Right lobe of liver (tissue), 6 donors: Measurements from ENCODE around the gene SUMF2. TPM values are rescaled to one million over a fixed set of nuclear protein-coding genes. Genes with fewer than 3 reads are reported as not detected.

Experiments used
- ATAC-seq, 4 donors: fragments of 200-7000 bp; cut with Tn5 transposase; one replicate each; pipeline ENCODE4 v1.9.1; 2020; ENCODE audit warnings: mild to moderate bottlenecking in 4 of 4, moderate library complexity in 4 of 4
- DNase-seq, 3 donors: peaks; one replicate each; pipeline ENCODE4 v3.0.0-alpha.2; 2020
- H3K27ac ChIP-seq, 3 donors: fragments of 200-600 bp; one replicate each; pipeline ENCODE4 v1.8.0; 2022
- H3K27me3 ChIP-seq, 2 donors: fragments of 200-600 bp; one replicate each; pipeline ENCODE4 v1.8.0; 2022
- H3K36me3 ChIP-seq, 4 donors: fragments of 200-600 bp; sonication (generic) in 1 of 4; one replicate each; pipeline versions ENCODE4 v1.5.1 to v1.8.0; 2017 to 2022; ENCODE audit warnings: control low read depth in 1 of 4
- H3K4me1 ChIP-seq, 4 donors: fragments of 200-600 bp; sonication (generic) in 1 of 4; one replicate each; pipeline versions ENCODE4 v1.5.1 to v1.8.0; 2017 to 2022; ENCODE audit warnings: control low read depth in 1 of 4
- H3K4me3 ChIP-seq, 3 donors: fragments of 200-600 bp; one replicate each; pipeline ENCODE4 v1.8.0; 2022
- H3K9me3 ChIP-seq, 4 donors: fragments of 200-600 bp; sonication (generic) in 1 of 4; one replicate each; pipeline versions ENCODE4 v1.5.1 to v1.8.0; 2017 to 2022; ENCODE audit warnings: control low read depth in 1 of 4
- POLR2A ChIP-seq: fragments of 450-650 bp; IDR thresholded peaks from one replicate; pipeline ENCODE4 v1.6.1; 2017; ENCODE audit warnings: antibody characterized with exemption, mild to moderate bottlenecking
- WGBS: methylation state at CpG from one replicate; pipeline ENCODE4 v1.1.6; 2018; ENCODE audit warnings: low coverage, low lambda C conversion rate; ENCODE audit not compliant: insufficient coverage; ENCODE audit errors: missing lambda C conversion rate; 5-methylcytosine and 5-hydroxymethylcytosine counted together
- intact Hi-C, 2 donors: fragments of 100-400 bp; cut with DNase I; formaldehyde crosslinking; loops; one replicate each; pipeline versions ENCODE4 v1.11.2 to v1.14.1; 2022
- small RNA-seq, 2 experiments: library from RNA; depleted of rRNA; stranded (forward); fragments of <200 nt; gene quantifications; one replicate each; pipeline ENCODE3, GENCODE V24; 2016
- total RNA-seq, 6 experiments: library from RNA; depleted of rRNA in 2 of 6; stranded (reverse); fragments of >200 nt in 2 of 6; fragmentation: NEBNext Ultra II Directional in 3 of 6; extraction: Animal tissue kit (Norgen Biotek cat#: 25700) in 3 of 6; gene quantifications; one replicate each; pipeline versions ENCODE4 v1.1.0 to v1.2.4, GENCODE V29; 2016 to 2023
- TF ChIP-seq, protein P1 (sequence below), 4 donors: fragments of 200-600 bp in 3 of 4; fragments of 450-650 bp in 1 of 4; IDR thresholded peaks; one replicate each; pipeline versions ENCODE4 v1.5.1 to v1.8.0; 2016 to 2022; ENCODE audit warnings: antibody characterized with exemption in 4 of 4, mild to moderate bottlenecking in 2 of 4
- donor health status: DM: no; HTN: yes; CAD: no.
- donor health status: DM: no; HTN: no; CAD: no.
- donor health status: DM: no; HTN: no; CAD: no.
- donor health status: DM: no; HTN: yes; CAD: no.
- donor health status: DM: no; HTN: yes; CAD: no.

Gene SUMF2
- total RNA-seq, 6 experiments from 2014 or later, result 76.9 to 92.4 (median 86.5) TPM

DNA sequence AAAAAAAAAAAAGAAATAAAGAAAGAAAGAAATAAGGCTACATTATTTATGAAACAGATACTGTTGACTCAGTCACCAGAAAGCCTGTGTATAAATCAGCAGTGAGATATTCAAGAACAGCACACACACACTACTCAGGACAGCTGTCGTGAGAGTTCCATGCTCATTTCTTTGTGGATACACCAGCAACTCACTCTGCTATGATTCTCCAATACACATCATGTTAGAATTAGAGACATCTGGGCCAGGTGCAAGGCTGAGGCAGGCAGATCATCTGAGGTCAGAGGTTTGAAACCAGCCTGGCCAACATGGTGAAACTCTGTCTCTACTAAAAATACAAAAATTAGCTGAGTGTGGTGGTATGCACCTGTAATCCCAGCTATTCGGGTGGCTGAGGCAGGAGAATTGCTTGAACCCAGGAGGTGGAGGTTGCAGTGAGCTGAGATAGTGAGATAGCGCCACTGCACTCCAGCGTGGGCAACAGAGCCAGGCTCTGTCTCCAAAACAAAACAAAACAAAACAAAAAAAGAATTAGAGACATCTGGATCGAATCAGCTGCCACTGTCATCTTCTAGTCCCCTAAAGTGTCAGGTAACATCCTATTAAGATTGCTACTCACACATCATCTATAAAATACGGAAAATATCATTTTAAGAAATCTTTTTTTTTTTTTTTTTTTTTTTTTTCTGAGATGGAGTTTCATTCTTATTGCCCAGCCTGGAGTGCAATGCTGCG lies 63.3 kb downstream of the SUMF2 start:
- H3K4me1 ChIP-seq, result no peaks in the 10 kb centered on the region
- DNase-seq (no peak), ATAC-seq (no peak)
- no peaks in the 10 kb centered on the region for H3K9me3 ChIP-seq
- H3K36me3 ChIP-seq, result no peaks in the 10 kb centered on the region
- no peak overlapping the region for H3K4me3 ChIP-seq
- intact Hi-C loops, result no loop called here
- H3K27ac ChIP-seq, result no peak overlapping the region
- WGBS, result 69% methylated on average over 6 of the region's 7 CpGs
- TF ChIP-seq, protein P1, sequence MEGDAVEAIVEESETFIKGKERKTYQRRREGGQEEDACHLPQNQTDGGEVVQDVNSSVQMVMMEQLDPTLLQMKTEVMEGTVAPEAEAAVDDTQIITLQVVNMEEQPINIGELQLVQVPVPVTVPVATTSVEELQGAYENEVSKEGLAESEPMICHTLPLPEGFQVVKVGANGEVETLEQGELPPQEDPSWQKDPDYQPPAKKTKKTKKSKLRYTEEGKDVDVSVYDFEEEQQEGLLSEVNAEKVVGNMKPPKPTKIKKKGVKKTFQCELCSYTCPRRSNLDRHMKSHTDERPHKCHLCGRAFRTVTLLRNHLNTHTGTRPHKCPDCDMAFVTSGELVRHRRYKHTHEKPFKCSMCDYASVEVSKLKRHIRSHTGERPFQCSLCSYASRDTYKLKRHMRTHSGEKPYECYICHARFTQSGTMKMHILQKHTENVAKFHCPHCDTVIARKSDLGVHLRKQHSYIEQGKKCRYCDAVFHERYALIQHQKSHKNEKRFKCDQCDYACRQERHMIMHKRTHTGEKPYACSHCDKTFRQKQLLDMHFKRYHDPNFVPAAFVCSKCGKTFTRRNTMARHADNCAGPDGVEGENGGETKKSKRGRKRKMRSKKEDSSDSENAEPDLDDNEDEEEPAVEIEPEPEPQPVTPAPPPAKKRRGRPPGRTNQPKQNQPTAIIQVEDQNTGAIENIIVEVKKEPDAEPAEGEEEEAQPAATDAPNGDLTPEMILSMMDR (IDR thresholded peaks at IDR 0.05), result no peak
- TF ChIP-seq POLR2A, result no peak
- H3K27me3 ChIP-seq, result no peaks in the 10 kb centered on the region

Small RNA genes lying within 50 kb of the gene (small RNA-seq; reads per million reads assigned to genes)
- gene SNORA15 (0 reads per million in 2 experiments), gene SNORA22B (0.39 to 1.1 reads per million in 2 experiments)

Other genes starting within 250 kb of the SUMF2 start
- gene SEPTIN14, start 201.5 kb upstream of the SUMF2 start, total RNA-seq, result not detected
- gene ZNF713, start 176.8 kb upstream of the SUMF2 start, total RNA-seq, result 1 to 10 TPM in 4 of 6 experiments, under 1 TPM in 2; 0.87 to 2.5 (median 1.1) TPM
- gene MRPS17, start 112.4 kb upstream of the SUMF2 start, total RNA-seq, result 10 to 100 TPM in 2 of 6 experiments, 1 to 10 TPM in 4; 8.1 to 21.7 (median 9.8) TPM
- gene NIPSNAP2, start 99.7 kb upstream of the SUMF2 start, total RNA-seq, result 10 to 100 TPM in 3 of 6 experiments, 1 to 10 TPM in 3; 7.0 to 15.9 (median 10.3) TPM
- gene PSPH, start 12.8 kb upstream of the SUMF2 start, total RNA-seq, result 10 to 100 TPM in 3 of 6 experiments, 1 to 10 TPM in 3; 5.3 to 32.2 (median 9.7) TPM
- gene CCT6A, start 12.5 kb upstream of the SUMF2 start, total RNA-seq, result 10 to 100 TPM; 24.5 to 88.7 (median 45.6) TPM
- 1 to 10 TPM in 1 of 6 experiments, under 1 TPM in 4, not detected in 1; 0.12 to 1.6 (median 0.20) TPM for gene PHKG1, start 28.7 kb downstream of the SUMF2 start, total RNA-seq
- 100 to 1,000 TPM; 148 to 277 (median 174) TPM for gene CHCHD2, start 42.2 kb downstream of the SUMF2 start, total RNA-seq
- not detected for gene NUPR2, start 52.1 kb downstream of the SUMF2 start, total RNA-seq